A549 (cell line): ENCODE results near the gene HPGDS.
A peak's percentile ranks its signal among the peaks of the same experiment; 100 is the strongest.

Experiments used
- CHD2 ChIP-seq: fragments of 150-350 bp; IDR thresholded peaks from 2 replicates; pipeline ENCODE4 v1.6.1; 2014; ENCODE audit warnings: low read length; ENCODE audit not compliant: partially characterized antibody
- CTCF ChIP-seq: fragments of >200 bp; sonication (Bioruptor Twin); formaldehyde crosslinking; IDR thresholded peaks from 3 replicates; pipeline ENCODE4 v1.5.1; 2016
- EP300 ChIP-seq, 2 experiments: fragments of >200 bp; sonication (Bioruptor Twin); formaldehyde crosslinking; IDR thresholded peaks; 2 replicates in 1 of 2; 3 replicates in 1 of 2; pipeline ENCODE4 v1.6.1; 2016 to 2017
- SMC3 ChIP-seq: fragments of >200 bp; sonication (Bioruptor Twin); formaldehyde crosslinking; IDR thresholded peaks from 3 replicates; pipeline ENCODE4 v1.6.1; 2018; ENCODE audit warnings: inconsistent platforms
- ZNF302 ChIP-seq: fragments of 250-450 bp; sonication (Bioruptor Pico); IDR thresholded peaks from 2 replicates; pipeline ENCODE4 v1.9.0; 2021; ENCODE audit warnings: inconsistent platforms, mild to moderate bottlenecking, moderate library complexity

- TF ChIP-seq CTCF (peak; percentile 29; the same call in 2 of the 3 replicates), SMC3 (no peak), ZNF302 (CRISPR knock-in tag) (no peak), CHD2 (no peak), EP300 (IDR thresholded peaks at IDR 0.05) (no peak)
Observed at GRCh38 chr4:94256828-94257227, 85.8 kb downstream of the HPGDS start.
